H1 (cell line): ENCODE results near the gene MYBPHL.

Experiments used
- EZH2 ChIP-seq: fragments of 200-600 bp; sonication (generic); IDR thresholded peaks from 2 replicates; pipeline ENCODE4 v1.7.1; 2012; ENCODE audit warnings: low read depth, mild to moderate bottlenecking, moderate library complexity, low read length, inconsistent platforms; ENCODE audit not compliant: severe bottlenecking
- GABPA ChIP-seq: IDR thresholded peaks from 2 replicates; pipeline ENCODE4 v1.6.1; 2011; ENCODE audit warnings: mild to moderate bottlenecking, low read length, moderate library complexity, borderline replicate concordance; ENCODE audit not compliant: insufficient read depth
- POLR2A ChIP-seq, 2 experiments: IDR thresholded peaks; 1 replicate in 1 of 2; 2 replicates in 1 of 2; pipeline ENCODE4 v1.6.1; 2011; ENCODE audit warnings: low read depth in 2 of 2, low read length in 2 of 2, mild to moderate bottlenecking in 2 of 2; ENCODE audit errors: control extremely low read depth in 1 of 2
- POLR2AphosphoS5 ChIP-seq: IDR thresholded peaks from 2 replicates; pipeline ENCODE4 v1.6.1; 2011; ENCODE audit warnings: low read depth, low read length
- RAD21 ChIP-seq, 2 experiments: IDR thresholded peaks in 1 of 2; conservative IDR thresholded peaks in 1 of 2; 2 replicates each; pipeline ENCODE4 v1.6.1; 2011; ENCODE audit warnings: low read depth in 2 of 2, low read length in 2 of 2, improper control_type of control experiment in 1 of 2, inconsistent platforms in 1 of 2, mild to moderate bottlenecking in 1 of 2, moderate library complexity in 1 of 2
- SP1 ChIP-seq: IDR thresholded peaks from 2 replicates; pipeline ENCODE4 v1.6.1; 2011; ENCODE audit warnings: low read depth, low read length
- SRF ChIP-seq: IDR thresholded peaks from 2 replicates; pipeline ENCODE4 v1.6.1; 2011; ENCODE audit warnings: mild to moderate bottlenecking, low read depth, low read length, moderate library complexity
- TAF1 ChIP-seq: IDR thresholded peaks from 2 replicates; pipeline ENCODE4 v1.6.1; 2011; ENCODE audit warnings: mild to moderate bottlenecking, low read depth, low read length
- TBP ChIP-seq: IDR thresholded peaks from 2 replicates; pipeline ENCODE4 v1.6.1; 2011; ENCODE audit warnings: low read depth, low read length, improper control_type of control experiment
- TF ChIP-seq, protein P1 (sequence below), 3 experiments: IDR thresholded peaks; 1 replicate in 2 of 3; 2 replicates in 1 of 3; pipeline versions ENCODE4 v1.5.1 to v1.6.1; 2011; ENCODE audit warnings: low read length in 3 of 3, mild to moderate bottlenecking in 3 of 3, inconsistent platforms in 2 of 3, low read depth in 1 of 3, moderate library complexity in 1 of 3; ENCODE audit not compliant: insufficient read depth in 1 of 3; ENCODE audit errors: control extremely low read depth in 1 of 3
- TF ChIP-seq, protein P2 (sequence below): IDR thresholded peaks from 2 replicates; pipeline ENCODE4 v1.6.1; 2011; ENCODE audit warnings: low read length, improper control_type of control experiment

DNA sequence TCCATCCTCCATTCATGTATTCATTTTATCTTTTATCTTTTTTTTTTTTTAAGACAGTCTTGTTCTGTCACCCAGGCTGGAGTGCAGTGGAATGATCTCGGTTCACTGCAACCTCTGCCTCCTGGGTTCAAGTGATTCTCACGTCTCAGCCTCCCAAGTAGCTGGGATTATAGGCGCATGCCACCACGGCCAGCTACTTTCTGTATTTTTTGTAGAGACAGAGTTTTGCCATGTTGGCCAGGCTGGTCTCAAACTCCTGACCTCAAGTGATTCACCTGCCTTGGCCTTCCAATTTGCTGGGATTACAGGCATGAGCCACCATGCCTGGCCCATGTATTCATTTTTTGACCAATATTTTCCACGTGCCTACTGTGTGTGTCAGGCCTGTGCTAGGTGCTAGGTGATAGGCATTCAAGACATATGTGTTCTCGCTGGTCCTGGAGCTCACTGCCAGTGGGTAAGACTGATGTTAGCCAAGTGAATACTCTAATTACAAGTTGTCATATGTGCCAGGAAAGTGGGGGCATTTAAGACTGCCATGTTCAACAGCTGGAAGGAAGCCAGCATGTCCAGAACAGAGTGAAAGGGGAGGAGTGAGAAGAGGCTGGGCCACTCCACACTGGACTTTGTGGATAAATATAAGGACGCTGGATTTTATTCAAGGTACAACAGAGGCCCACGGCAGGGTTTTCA, 62.8 kb downstream of the MYBPHL start:
- TF ChIP-seq, protein P1, sequence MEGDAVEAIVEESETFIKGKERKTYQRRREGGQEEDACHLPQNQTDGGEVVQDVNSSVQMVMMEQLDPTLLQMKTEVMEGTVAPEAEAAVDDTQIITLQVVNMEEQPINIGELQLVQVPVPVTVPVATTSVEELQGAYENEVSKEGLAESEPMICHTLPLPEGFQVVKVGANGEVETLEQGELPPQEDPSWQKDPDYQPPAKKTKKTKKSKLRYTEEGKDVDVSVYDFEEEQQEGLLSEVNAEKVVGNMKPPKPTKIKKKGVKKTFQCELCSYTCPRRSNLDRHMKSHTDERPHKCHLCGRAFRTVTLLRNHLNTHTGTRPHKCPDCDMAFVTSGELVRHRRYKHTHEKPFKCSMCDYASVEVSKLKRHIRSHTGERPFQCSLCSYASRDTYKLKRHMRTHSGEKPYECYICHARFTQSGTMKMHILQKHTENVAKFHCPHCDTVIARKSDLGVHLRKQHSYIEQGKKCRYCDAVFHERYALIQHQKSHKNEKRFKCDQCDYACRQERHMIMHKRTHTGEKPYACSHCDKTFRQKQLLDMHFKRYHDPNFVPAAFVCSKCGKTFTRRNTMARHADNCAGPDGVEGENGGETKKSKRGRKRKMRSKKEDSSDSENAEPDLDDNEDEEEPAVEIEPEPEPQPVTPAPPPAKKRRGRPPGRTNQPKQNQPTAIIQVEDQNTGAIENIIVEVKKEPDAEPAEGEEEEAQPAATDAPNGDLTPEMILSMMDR (IDR thresholded peaks at IDR 0.05; ENCODE audit: control extremely low read depth in 1 of 3, insufficient read depth in 1 of 3, low read depth in 1 of 3, low read length in 3 of 3): no peak
- TF ChIP-seq SP1: no peak
- TF ChIP-seq, protein P2, sequence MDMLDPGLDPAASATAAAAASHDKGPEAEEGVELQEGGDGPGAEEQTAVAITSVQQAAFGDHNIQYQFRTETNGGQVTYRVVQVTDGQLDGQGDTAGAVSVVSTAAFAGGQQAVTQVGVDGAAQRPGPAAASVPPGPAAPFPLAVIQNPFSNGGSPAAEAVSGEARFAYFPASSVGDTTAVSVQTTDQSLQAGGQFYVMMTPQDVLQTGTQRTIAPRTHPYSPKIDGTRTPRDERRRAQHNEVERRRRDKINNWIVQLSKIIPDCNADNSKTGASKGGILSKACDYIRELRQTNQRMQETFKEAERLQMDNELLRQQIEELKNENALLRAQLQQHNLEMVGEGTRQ: no peak
- no peak for TF ChIP-seq TBP
- TF ChIP-seq POLR2AphosphoS5: no peak
- TF ChIP-seq POLR2A (IDR thresholded peaks at IDR 0.05; ENCODE audit: control extremely low read depth in 1 of 2, low read depth in 2 of 2, low read length in 2 of 2): no peak
- TF ChIP-seq EZH2: no peak
- TF ChIP-seq SRF: no peak
- TF ChIP-seq GABPA: no peak
- TF ChIP-seq RAD21 (IDR thresholded peaks at IDR 0.05 in 1 of 2, conservative IDR thresholded peaks at IDR 0.05 in 1 of 2; ENCODE audit: low read depth in 2 of 2, low read length in 2 of 2): no peak
- TF ChIP-seq TAF1: no peak
